Upper lobe of left lung (tissue), 6 donors: ENCODE results near the gene SYNPR. TPM values are rescaled to one million over a fixed set of nuclear protein-coding genes. Genes with fewer than 3 reads are reported as not detected.

Source experiments
- ATAC-seq, 2 donors: fragments of 200-7000 bp; cut with Tn5 transposase; one replicate each; pipeline ENCODE4 v1.9.1; 2022; ENCODE audit warnings: mild to moderate bottlenecking in 2 of 2, moderate library complexity in 2 of 2; ENCODE audit not compliant: low FRiP score in 2 of 2
- DNase-seq, 2 donors: peaks; one replicate each; pipeline ENCODE4 v3.0.0-alpha.2; 2019 to 2020
- H3K27ac ChIP-seq, 4 donors: fragments of 200-600 bp; sonication (generic); one replicate each; pipeline ENCODE4 v1.5.1; 2016 to 2019
- H3K27me3 ChIP-seq, 4 donors: fragments of 200-600 bp; sonication (generic); one replicate each; pipeline ENCODE4 v1.5.1; 2017 to 2019
- H3K36me3 ChIP-seq, 4 donors: fragments of 200-600 bp; sonication (generic); one replicate each; pipeline ENCODE4 v1.5.1; 2016 to 2019
- H3K4me1 ChIP-seq, 4 donors: fragments of 200-600 bp; sonication (generic); one replicate each; pipeline ENCODE4 v1.5.1; 2018 to 2019
- H3K4me3 ChIP-seq, 4 donors: fragments of 200-600 bp; sonication (generic); one replicate each; pipeline ENCODE4 v1.5.1; 2017 to 2019; ENCODE audit warnings: mild to moderate bottlenecking in 2 of 4, moderate library complexity in 1 of 4
- H3K9me3 ChIP-seq, 4 donors: fragments of 200-600 bp; sonication (generic); one replicate each; pipeline ENCODE4 v1.5.1; 2018 to 2019
- CTCF ChIP-seq, 6 experiments: fragments of 450-650 bp in 4 of 6; fragments of 200-600 bp in 2 of 6; sonication (generic) in 2 of 6; IDR thresholded peaks; one replicate each; pipeline ENCODE4 v1.5.1; 2016 to 2019; ENCODE audit warnings: antibody characterized with exemption in 6 of 6
- EP300 ChIP-seq, 4 donors: sonication (generic); formaldehyde crosslinking; IDR thresholded peaks; one replicate each; pipeline ENCODE4 v1.5.1; 2017; ENCODE audit warnings: antibody characterized with exemption in 4 of 4, control low read depth in 2 of 4
- POLR2A ChIP-seq, 4 donors: fragments of 450-650 bp; IDR thresholded peaks; one replicate each; pipeline ENCODE4 v1.5.1; 2016 to 2017; ENCODE audit warnings: antibody characterized with exemption in 4 of 4, mild to moderate bottlenecking in 2 of 4
- POLR2AphosphoS5 ChIP-seq, 2 donors: sonication (generic); formaldehyde crosslinking; IDR thresholded peaks; one replicate each; pipeline ENCODE4 v1.5.1; 2017; ENCODE audit warnings: antibody characterized with exemption in 2 of 2
- WGBS, 2 donors: methylation state at CpG; one replicate each; pipeline ENCODE4 v1.1.5; 2017 to 2018; 5-methylcytosine and 5-hydroxymethylcytosine counted together
- total RNA-seq, 6 donors: library from RNA; depleted of rRNA in 4 of 6; stranded (reverse); fragments of >200 nt in 4 of 6; gene quantifications; one replicate each; pipeline versions ENCODE4 v1.1.0 to v1.2.1, GENCODE V29; 2016 to 2021
- donor health status: DM: no; HTN: no; CAD: no; lungs with moderate emphysema.
- donor health status: DM: no; HTN: yes; CAD: no; lungs with severe emphysema.

Gene SYNPR
- total RNA-seq, 6 donors from 2014 or later: not detected

GRCh38 chr3:63607716-63608115, 329.6 kb downstream of the SYNPR start:
- WGBS, 2 donors: 75 to 85% methylated on average over 3 of the region's 3 CpGs
- no peaks in the 10 kb centered on the region for H3K27me3 ChIP-seq
- ATAC-seq (no peak), DNase-seq (no peak)
- H3K36me3 ChIP-seq: no peaks in the 10 kb centered on the region
- H3K9me3 ChIP-seq: no peaks in the 10 kb centered on the region
- TF ChIP-seq CTCF (IDR thresholded peaks at IDR 0.05): no peak
- TF ChIP-seq POLR2AphosphoS5 (IDR thresholded peaks at IDR 0.05): no peak
- TF ChIP-seq EP300 (IDR thresholded peaks at IDR 0.05): no peak
- TF ChIP-seq POLR2A (IDR thresholded peaks at IDR 0.05): no peak
- H3K4me3 ChIP-seq: no peak overlapping the region
- no peak overlapping the region for H3K27ac ChIP-seq
- H3K4me1 ChIP-seq: no peaks in the 10 kb centered on the region

DNA sequence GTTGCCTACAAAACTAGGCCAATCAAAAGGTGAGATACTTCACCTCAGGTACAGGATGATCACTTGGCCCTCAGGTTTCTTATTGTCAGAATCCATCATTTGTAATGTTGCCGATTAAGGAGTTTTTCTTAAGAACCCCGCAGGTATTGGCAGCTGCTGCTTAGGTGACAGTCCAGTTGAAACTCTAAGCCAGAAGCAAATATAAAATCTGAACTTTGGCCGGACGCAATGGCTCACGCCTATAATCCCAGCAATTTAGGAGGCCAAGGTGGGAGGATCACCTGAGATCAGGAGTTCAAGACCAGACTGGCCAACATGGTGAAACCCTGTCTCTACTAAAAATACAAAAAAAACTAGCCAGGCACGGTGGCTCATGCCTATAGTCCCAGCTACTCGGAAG, 331.3 kb downstream of the SYNPR start:
- no peaks in the 10 kb centered on the region for H3K9me3 ChIP-seq
- no peaks in the 10 kb centered on the region for H3K36me3 ChIP-seq
- TF ChIP-seq POLR2A (IDR thresholded peaks at IDR 0.05): no peak
- TF ChIP-seq POLR2AphosphoS5 (IDR thresholded peaks at IDR 0.05): no peak
- no peak for TF ChIP-seq EP300 (IDR thresholded peaks at IDR 0.05)
- TF ChIP-seq CTCF (IDR thresholded peaks at IDR 0.05): no peak
- H3K4me1 ChIP-seq: no peaks in the 10 kb centered on the region
- WGBS, 2 donors: 89 to 92% methylated on average over 7 of the region's 7 CpGs
- no peak for DNase-seq
- no peaks in the 10 kb centered on the region for H3K27me3 ChIP-seq
- ATAC-seq: no peak
- no peak overlapping the region for H3K27ac ChIP-seq
- H3K4me3 ChIP-seq: no peak overlapping the region

DNA sequence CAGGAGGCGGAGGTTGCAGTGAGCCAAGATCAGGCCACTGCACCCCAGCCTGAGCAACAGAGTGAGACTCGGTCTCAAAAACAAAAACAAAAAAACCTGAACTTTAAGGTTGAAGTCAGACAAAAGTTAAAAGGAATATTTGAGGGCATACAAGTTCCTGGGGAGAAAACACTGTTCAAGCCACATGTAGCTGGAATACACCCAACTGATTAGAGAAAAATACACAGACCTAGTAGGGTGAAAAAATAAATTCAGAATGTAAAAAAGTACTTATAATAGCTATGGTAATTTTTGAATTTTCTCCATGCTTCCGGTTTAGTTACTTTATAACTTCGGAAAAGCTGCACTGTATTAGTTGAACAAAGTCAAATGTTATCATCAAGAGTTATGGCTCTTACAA, 331.7 kb downstream of the SYNPR start:
- no peaks in the 10 kb centered on the region for H3K9me3 ChIP-seq
- 78 to 88% methylated on average over 4 of the region's 4 CpGs for WGBS, 2 donors

GRCh38 chr3:63611382-63611781, 333.3 kb downstream of the SYNPR start:
- Histone ChIP-seq H3K36me3 (no peaks in the 10 kb centered on the region), H3K9me3 (no peaks in the 10 kb centered on the region), H3K27me3 (no peaks in the 10 kb centered on the region), H3K4me1 (no peaks in the 10 kb centered on the region), H3K4me3 (no peak overlapping the region), H3K27ac (no peak overlapping the region)
- ATAC-seq (no peak), DNase-seq (no peak)
- TF ChIP-seq EP300 (IDR thresholded peaks at IDR 0.05) (no peak), CTCF (IDR thresholded peaks at IDR 0.05) (no peak), POLR2AphosphoS5 (IDR thresholded peaks at IDR 0.05) (no peak), POLR2A (IDR thresholded peaks at IDR 0.05) (no peak)
- 79 to 88% methylated on average over 1 of the region's 1 CpG for WGBS, 2 donors

More for the DNA sequence above, 331.7 kb downstream of the SYNPR start:
- ATAC-seq: no peak
- Histone ChIP-seq H3K4me1 (no peaks in the 10 kb centered on the region), H3K27ac (no peak overlapping the region), H3K27me3 (no peaks in the 10 kb centered on the region), H3K36me3 (no peaks in the 10 kb centered on the region), H3K4me3 (no peak overlapping the region)
- no peak for DNase-seq
- no peak for TF ChIP-seq POLR2AphosphoS5 (IDR thresholded peaks at IDR 0.05)
- TF ChIP-seq POLR2A (IDR thresholded peaks at IDR 0.05): no peak
- TF ChIP-seq CTCF (IDR thresholded peaks at IDR 0.05): no peak
- TF ChIP-seq EP300 (IDR thresholded peaks at IDR 0.05): no peak

DNA sequence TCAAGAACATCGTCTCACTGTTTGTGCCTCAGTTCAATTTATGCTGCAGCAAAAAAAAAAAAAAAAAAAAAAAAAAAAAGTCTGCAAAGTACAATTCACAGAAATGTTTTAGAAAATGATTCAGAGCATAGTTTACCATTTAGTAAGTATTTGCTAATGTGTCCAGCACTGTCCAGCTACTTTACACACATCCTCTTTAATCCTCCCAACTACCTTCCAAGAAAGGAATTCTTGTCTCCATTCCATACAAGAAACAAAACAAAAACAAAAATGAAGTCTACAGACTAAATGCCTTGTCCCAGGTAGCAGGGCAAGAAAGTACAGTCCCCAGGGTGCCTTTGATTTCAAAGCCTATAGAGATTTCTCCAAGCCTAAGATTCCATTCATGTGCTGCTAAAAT, 335.5 kb downstream of the SYNPR start:
- Histone ChIP-seq H3K27me3 (no peaks in the 10 kb centered on the region), H3K36me3 (no peaks in the 10 kb centered on the region), H3K4me3 (no peak overlapping the region), H3K27ac (no peak overlapping the region), H3K9me3 (no peaks in the 10 kb centered on the region), H3K4me1 (no peaks in the 10 kb centered on the region)
- 93 to 94% methylated on average over 1 of the region's 1 CpG for WGBS, 2 donors
- no peak for DNase-seq
- no peak for ATAC-seq
- TF ChIP-seq EP300 (IDR thresholded peaks at IDR 0.05): no peak
- no peak for TF ChIP-seq POLR2A (IDR thresholded peaks at IDR 0.05)
- no peak for TF ChIP-seq POLR2AphosphoS5 (IDR thresholded peaks at IDR 0.05)
- no peak for TF ChIP-seq CTCF (IDR thresholded peaks at IDR 0.05)
